SK-N-SH (cell line): Measurements from ENCODE around the gene TPP2. TPM values are rescaled to one million over a fixed set of nuclear protein-coding genes. Genes with fewer than 3 reads are reported as not detected.

Experiments used
- CTCF ChIA-PET: fragments of 300-600, 350-600 bp; formaldehyde crosslinking; extraction: SDS; loops from one replicate; lab custom pipeline; 2021; lab: Yijun Ruan, JAX
- POLR2A ChIA-PET: fragments of 350-600 bp; sonication (Branson Sonifier 250); formaldehyde crosslinking; extraction: SDS; loops from one replicate; lab custom pipeline; 2020; ENCODE audit warnings: antibody characterized with exemption, inconsistent platforms; lab: Yijun Ruan, JAX
- DNase-seq: peaks from one replicate; pipeline ENCODE4 v3.0.0; 2012
- H2AFZ ChIP-seq: fragments of 200-600 bp; sonication (generic); 2 replicates; pipeline ENCODE4 v1.8.1; 2016; ENCODE audit warnings: antibody characterized with exemption, mild to moderate bottlenecking, low read depth
- H3F3A ChIP-seq: fragments of 200-600 bp; sonication (generic); replicated peaks from 2 replicates; pipeline ENCODE3; 2016; ENCODE audit warnings: antibody characterized with exemption, mild to moderate bottlenecking; ENCODE audit not compliant: insufficient read depth
- H3K27ac ChIP-seq, 2 experiments: fragments of 200-500 bp in 1 of 2; fragments of 200-600 bp in 1 of 2; sonication (Bioruptor generic) in 1 of 2; sonication (generic), shearing (Covaris generic) in 1 of 2; 2 replicates each; pipeline versions ENCODE4 v1.5.1 to v1.6.1; 2014 to 2016; ENCODE audit warnings: low read depth in 2 of 2, inconsistent platforms in 1 of 2, low read length in 1 of 2, mild to moderate bottlenecking in 1 of 2, mixed read lengths in 1 of 2
- H3K27me3 ChIP-seq: fragments of 200-600 bp; sonication (generic), shearing (Covaris generic); 2 replicates; pipeline ENCODE4 v1.6.1; 2016; ENCODE audit warnings: mixed run types; ENCODE audit not compliant: insufficient read depth
- H3K36me3 ChIP-seq, 2 experiments: fragments of 200-500 bp in 1 of 2; fragments of 200-600 bp in 1 of 2; sonication (Bioruptor generic) in 1 of 2; sonication (generic) in 1 of 2; replicated peaks in 1 of 2; 2 replicates each; pipeline versions ENCODE3 to v1.5.1; 2014 to 2016; ENCODE audit warnings: low read length in 1 of 2, mild to moderate bottlenecking in 1 of 2; ENCODE audit not compliant: insufficient read depth in 2 of 2, control insufficient read depth in 1 of 2
- H3K4me1 ChIP-seq, 2 experiments: fragments of 200-500 bp in 1 of 2; fragments of 200-600 bp in 1 of 2; sonication (Bioruptor generic) in 1 of 2; sonication (generic), shearing (Covaris generic) in 1 of 2; 2 replicates each; pipeline versions ENCODE4 v1.5.1 to v1.6.1; 2014 to 2016; ENCODE audit warnings: low read depth in 1 of 2, low read length in 1 of 2, mixed run types in 1 of 2; ENCODE audit not compliant: insufficient read depth in 2 of 2, control insufficient read depth in 1 of 2
- H3K4me2 ChIP-seq: fragments of 200-600 bp; sonication (generic), shearing (Covaris generic); 2 replicates; pipeline ENCODE4 v1.6.1; 2017; ENCODE audit warnings: mixed run types
- H3K4me3 ChIP-seq, 2 experiments: fragments of 200-500 bp in 1 of 2; fragments of 200-600 bp in 1 of 2; sonication (Bioruptor generic) in 1 of 2; sonication (generic), shearing (Covaris generic) in 1 of 2; 2 replicates each; pipeline versions ENCODE4 v1.5.1 to v1.8.1; 2014 to 2016; ENCODE audit warnings: low read depth in 2 of 2, inconsistent platforms in 1 of 2, low read length in 1 of 2, mild to moderate bottlenecking in 1 of 2, mixed read lengths in 1 of 2, moderate library complexity in 1 of 2
- H3K79me2 ChIP-seq: fragments of 200-600 bp; sonication (generic); 2 replicates; pipeline ENCODE4 v1.8.1; 2017; ENCODE audit warnings: mild to moderate bottlenecking; ENCODE audit not compliant: insufficient read depth
- H3K9ac ChIP-seq: fragments of 200-600 bp; sonication (generic); 2 replicates; pipeline ENCODE4 v1.6.1; 2017; ENCODE audit warnings: mixed run types
- H3K9me2 ChIP-seq: fragments of 200-600 bp; sonication (generic); 2 replicates; pipeline ENCODE4 v1.6.1; 2017; ENCODE audit warnings: mixed run types
- H3K9me3 ChIP-seq: fragments of 200-600 bp; sonication (generic); 2 replicates; pipeline ENCODE4 v1.6.1; 2017; ENCODE audit warnings: mixed run types, mild to moderate bottlenecking, moderate library complexity
- H4K20me1 ChIP-seq: fragments of 200-600 bp; sonication (generic); 2 replicates; pipeline ENCODE4 v1.6.1; 2017; ENCODE audit warnings: mild to moderate bottlenecking, mixed run types; ENCODE audit not compliant: insufficient read depth
- GABPA ChIP-seq: IDR thresholded peaks from 2 replicates; pipeline ENCODE4 v1.4.0; 2012; ENCODE audit warnings: low read depth, mild to moderate bottlenecking
- NFIC ChIP-seq: IDR thresholded peaks from 2 replicates; pipeline ENCODE4 v1.4.0; 2012; ENCODE audit warnings: borderline replicate concordance
- RXRA ChIP-seq: IDR thresholded peaks from 2 replicates; pipeline ENCODE4 v1.4.0; 2012; ENCODE audit warnings: low read depth, mild to moderate bottlenecking, borderline replicate concordance
- TAF1 ChIP-seq: IDR thresholded peaks from 2 replicates; pipeline ENCODE4 v1.6.1; 2012; ENCODE audit warnings: low read depth, mild to moderate bottlenecking, low read length, moderate library complexity, borderline replicate concordance
- WGBS: methylation state at CpG from one replicate; pipeline ENCODE4 v1.1.6; 2017; ENCODE audit warnings: low lambda C conversion rate; 5-methylcytosine and 5-hydroxymethylcytosine counted together
- polyA plus RNA-seq, 3 experiments: library from polyadenylated mRNA; depleted of rRNA; stranded (reverse); fragments of >200 nt; gene quantifications; 2 replicates each; pipeline ENCODE4 v1.2.3, GENCODE V29; 2012
- TF ChIP-seq, protein P1 (sequence below): fragments of 150-350 bp; IDR thresholded peaks from 2 replicates; pipeline ENCODE4 v1.6.1; 2017; ENCODE audit warnings: antibody characterized with exemption, low read length, low read depth, borderline replicate concordance
- TF ChIP-seq, protein P2 (sequence below): IDR thresholded peaks from 2 replicates; pipeline ENCODE4 v1.4.0; 2012; ENCODE audit warnings: low read depth, borderline replicate concordance
- TF ChIP-seq, protein P3 (sequence below): fragments of 200-600 bp; sonication (generic); IDR thresholded peaks from 2 replicates; pipeline ENCODE4 v1.6.1; 2017; ENCODE audit warnings: antibody characterized with exemption, mild to moderate bottlenecking, moderate library complexity

The TPP2 gene
- polyA plus RNA-seq, 1 of the 3 experiments (the other 2 are of a cell fraction) = 8.3 TPM

DNA sequence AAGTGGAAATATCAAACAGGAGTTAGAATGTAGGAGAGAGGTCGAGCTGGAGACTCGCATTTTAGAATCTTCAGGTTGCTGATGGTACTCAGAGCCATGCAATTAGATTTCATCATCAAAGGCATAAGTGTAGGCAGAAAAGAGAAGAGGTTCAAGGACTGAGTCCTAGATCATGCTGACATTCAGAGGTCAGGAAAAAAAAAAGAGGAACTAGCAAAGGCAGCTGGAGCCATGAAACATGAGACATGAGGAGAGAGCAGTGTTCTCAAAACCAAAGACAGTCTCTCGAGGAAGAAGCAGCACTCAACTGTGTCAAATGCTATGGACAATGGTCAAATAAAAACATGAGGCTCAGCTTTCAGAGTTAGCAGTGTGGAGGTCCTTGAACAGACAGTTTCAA, 12.4 kb upstream of the TPP2 start:
- no peak for TF ChIP-seq NFIC
- TF ChIP-seq, protein P1, sequence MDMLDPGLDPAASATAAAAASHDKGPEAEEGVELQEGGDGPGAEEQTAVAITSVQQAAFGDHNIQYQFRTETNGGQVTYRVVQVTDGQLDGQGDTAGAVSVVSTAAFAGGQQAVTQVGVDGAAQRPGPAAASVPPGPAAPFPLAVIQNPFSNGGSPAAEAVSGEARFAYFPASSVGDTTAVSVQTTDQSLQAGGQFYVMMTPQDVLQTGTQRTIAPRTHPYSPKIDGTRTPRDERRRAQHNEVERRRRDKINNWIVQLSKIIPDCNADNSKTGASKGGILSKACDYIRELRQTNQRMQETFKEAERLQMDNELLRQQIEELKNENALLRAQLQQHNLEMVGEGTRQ = no peak
- TF ChIP-seq, protein P2, sequence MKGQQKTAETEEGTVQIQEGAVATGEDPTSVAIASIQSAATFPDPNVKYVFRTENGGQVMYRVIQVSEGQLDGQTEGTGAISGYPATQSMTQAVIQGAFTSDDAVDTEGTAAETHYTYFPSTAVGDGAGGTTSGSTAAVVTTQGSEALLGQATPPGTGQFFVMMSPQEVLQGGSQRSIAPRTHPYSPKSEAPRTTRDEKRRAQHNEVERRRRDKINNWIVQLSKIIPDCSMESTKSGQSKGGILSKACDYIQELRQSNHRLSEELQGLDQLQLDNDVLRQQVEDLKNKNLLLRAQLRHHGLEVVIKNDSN = no peak
- no peak overlapping the region for H3K4me2 ChIP-seq
- no peaks in the 10 kb centered on the region for H3K4me1 ChIP-seq
- H3K27me3 ChIP-seq = no peaks in the 10 kb centered on the region
- no peaks in the 10 kb centered on the region for H3K36me3 ChIP-seq
- no peak overlapping the region for H2AFZ ChIP-seq
- CTCF ChIA-PET = interaction anchor here (0.8 to 8.6 kb wide), 5 partner anchors 7 to 1440 kb away, joined by 3 to 70 read pairs (median 4); partner anchors contain the start of gene ERCC5
- H3K4me3 ChIP-seq = no peak overlapping the region
- no peaks in the 10 kb centered on the region for H3K79me2 ChIP-seq
- H3F3A ChIP-seq = no peaks in the 10 kb centered on the region
- no peak overlapping the region for H3K27ac ChIP-seq
- no peaks in the 10 kb centered on the region for H3K9me2 ChIP-seq
- 45% methylated on average over 3 of the region's 3 CpGs for WGBS
- POLR2A ChIA-PET = interaction anchor here (1.3 kb wide), 1 partner anchor 12 kb away, joined by 3 read pairs; the partner anchor contains the start of gene TPP2
- H3K9ac ChIP-seq = no peak overlapping the region
- H4K20me1 ChIP-seq = no peaks in the 10 kb centered on the region
- H3K9me3 ChIP-seq = no peaks in the 10 kb centered on the region
- no peak for DNase-seq

DNA sequence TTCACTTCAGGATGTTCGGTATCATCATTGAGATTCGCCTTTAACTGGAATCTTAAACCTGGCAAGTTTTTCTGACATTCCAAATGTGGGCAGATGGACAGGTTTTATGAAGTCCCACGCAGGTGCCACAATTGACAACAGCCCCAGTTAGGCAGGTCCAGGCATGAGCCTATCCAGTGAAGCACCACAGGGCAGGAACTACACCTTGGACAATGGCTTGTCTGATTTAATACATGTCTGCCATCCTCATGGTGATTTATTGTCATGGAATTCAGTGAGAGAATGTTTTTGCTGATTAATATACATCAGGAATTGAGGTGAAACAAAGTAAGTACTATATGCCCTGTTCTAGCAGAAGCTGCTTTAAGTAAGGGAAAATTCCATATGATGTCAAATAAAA, 10.2 kb upstream of the TPP2 start:
- 72% methylated on average over 3 of the region's 3 CpGs for WGBS
- POLR2A ChIA-PET = interaction anchor here (1.0 kb wide), 1 partner anchor 32 kb away, joined by 3 read pairs; no protein-coding TSS in a partner anchor
- DNase-seq = no peak
- no peaks in the 10 kb centered on the region for H3K4me1 ChIP-seq
- H3K9me2 ChIP-seq = no peaks in the 10 kb centered on the region
- no peaks in the 10 kb centered on the region for H3K79me2 ChIP-seq
- H3K4me2 ChIP-seq = no peak overlapping the region
- H4K20me1 ChIP-seq = no peaks in the 10 kb centered on the region
- no peak for TF ChIP-seq RXRA
- H3K36me3 ChIP-seq = no peaks in the 10 kb centered on the region
- no peaks in the 10 kb centered on the region for H3F3A ChIP-seq
- no peak overlapping the region for H2AFZ ChIP-seq
- no peaks in the 10 kb centered on the region for H3K9me3 ChIP-seq
- H3K9ac ChIP-seq = no peak overlapping the region
- H3K27ac ChIP-seq = no peak overlapping the region
- CTCF ChIA-PET = interaction anchor here (1.1 to 8.6 kb wide), 7 partner anchors 9 to 1442 kb away, joined by 3 to 70 read pairs (median 5); partner anchors contain the start of gene ERCC5
- no peak overlapping the region for H3K4me3 ChIP-seq
- no peaks in the 10 kb centered on the region for H3K27me3 ChIP-seq

DNA sequence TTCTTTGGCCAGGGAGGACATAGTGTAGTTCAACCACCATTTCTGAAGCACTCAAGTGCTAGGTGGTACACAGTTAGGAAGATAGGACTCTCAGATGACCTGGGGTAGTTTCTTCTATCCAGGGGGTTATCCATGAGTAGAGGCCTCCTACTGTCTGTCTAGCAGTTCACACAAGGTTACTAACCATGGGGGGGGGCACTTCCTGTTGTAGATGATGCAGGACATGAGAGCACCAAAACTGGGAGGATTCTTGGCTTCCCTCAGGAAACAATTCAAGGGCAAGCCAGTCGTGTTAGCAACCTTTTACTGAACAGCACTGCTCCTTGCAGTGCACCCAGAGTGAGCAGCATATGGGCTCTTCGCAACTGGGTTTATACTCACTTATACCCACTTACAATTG, 8.9 kb upstream of the TPP2 start:
- Histone ChIP-seq H3K79me2 (no peaks in the 10 kb centered on the region), H3K4me3 (no peak overlapping the region), H3K4me1 (peaks cover 0 to 5% of the 10 kb centered on the region in 2 experiments; a peak in 2 of 4 replicates), H3K36me3 (no peaks in the 10 kb centered on the region), H3F3A (peaks cover 9% of the 10 kb centered on the region)
- POLR2A ChIA-PET = no interaction called here
- DNase-seq = no peak
- 64% methylated on average over 2 of the region's 2 CpGs for WGBS
- TF ChIP-seq GABPA (no peak), NFIC (no peak), TAF1 (no peak)
- TF ChIP-seq, protein P3, sequence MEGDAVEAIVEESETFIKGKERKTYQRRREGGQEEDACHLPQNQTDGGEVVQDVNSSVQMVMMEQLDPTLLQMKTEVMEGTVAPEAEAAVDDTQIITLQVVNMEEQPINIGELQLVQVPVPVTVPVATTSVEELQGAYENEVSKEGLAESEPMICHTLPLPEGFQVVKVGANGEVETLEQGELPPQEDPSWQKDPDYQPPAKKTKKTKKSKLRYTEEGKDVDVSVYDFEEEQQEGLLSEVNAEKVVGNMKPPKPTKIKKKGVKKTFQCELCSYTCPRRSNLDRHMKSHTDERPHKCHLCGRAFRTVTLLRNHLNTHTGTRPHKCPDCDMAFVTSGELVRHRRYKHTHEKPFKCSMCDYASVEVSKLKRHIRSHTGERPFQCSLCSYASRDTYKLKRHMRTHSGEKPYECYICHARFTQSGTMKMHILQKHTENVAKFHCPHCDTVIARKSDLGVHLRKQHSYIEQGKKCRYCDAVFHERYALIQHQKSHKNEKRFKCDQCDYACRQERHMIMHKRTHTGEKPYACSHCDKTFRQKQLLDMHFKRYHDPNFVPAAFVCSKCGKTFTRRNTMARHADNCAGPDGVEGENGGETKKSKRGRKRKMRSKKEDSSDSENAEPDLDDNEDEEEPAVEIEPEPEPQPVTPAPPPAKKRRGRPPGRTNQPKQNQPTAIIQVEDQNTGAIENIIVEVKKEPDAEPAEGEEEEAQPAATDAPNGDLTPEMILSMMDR = no peak
- TF ChIP-seq, protein P2 = no peak
- TF ChIP-seq, all 33 proteins: peak for 0
- Histone ChIP-seq H3K27ac (no peak overlapping the region), H3K27me3 (no peaks in the 10 kb centered on the region), H3K9me3 (no peaks in the 10 kb centered on the region), H4K20me1 (no peaks in the 10 kb centered on the region), H3K9ac (no peak overlapping the region), H3K4me2 (no peak overlapping the region), H2AFZ (no peak overlapping the region), H3K9me2 (no peaks in the 10 kb centered on the region)
- CTCF ChIA-PET = interaction anchor here (1.5 kb wide), 1 partner anchor 137 kb away, joined by 7 read pairs; no protein-coding TSS in a partner anchor
